T47D (cell line): Measurements from ENCODE around the gene MFSD8.
"Not testable (repeated sequence)": the region's sequence is repeated elsewhere in the genome, so short reads cannot be mapped to it uniquely, and the experiment has no call there.

Experiments used
- DNase-seq, 2 experiments: peaks; one replicate each; pipeline versions ENCODE4 v3.0.0 to v3.0.0-alpha.2; 2011 to 2012; ENCODE audit warnings: low read depth in 1 of 2, low spot score in 1 of 2
- JUND ChIP-seq: IDR thresholded peaks from 2 replicates; pipeline ENCODE4 v1.6.1; 2012; ENCODE audit warnings: low read depth
- in situ Hi-C: cut with HindIII; loops from 2 replicates; pipeline ENCODE4 v1.10.0; 2016; ENCODE audit warnings: low sequenced_read_pairs, low pct_unique_long_range_greater_than_20kb

MFSD8 gene

DNA sequence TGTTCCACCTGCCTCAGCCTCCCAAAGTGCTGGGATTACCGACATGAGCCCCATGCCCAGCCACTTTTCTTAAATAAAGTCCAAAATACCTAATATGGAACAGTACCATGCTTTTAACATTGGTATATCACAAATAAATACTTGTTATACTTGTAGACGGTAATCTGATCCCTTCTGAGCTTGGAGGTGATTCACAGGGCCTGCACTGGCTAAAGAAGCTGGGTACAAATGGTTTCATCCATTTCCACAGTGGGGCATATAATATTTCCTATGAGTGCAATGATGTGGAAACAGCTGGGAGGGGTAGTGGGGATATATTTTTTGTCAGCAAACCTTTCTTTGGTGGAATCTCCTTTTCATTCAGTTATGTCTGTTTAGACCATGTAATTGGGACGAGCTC, 48.5 kb downstream of the MFSD8 start:
- TF ChIP-seq JUND, result no peak
- no peak for DNase-seq
- in situ Hi-C loops, result no loop called here

- no peak for DNase-seq
- TF ChIP-seq JUND, result no peak
- in situ Hi-C loops, result no loop called here
These were observed 59.9 kb downstream of the MFSD8 start for GRCh38 chr4:127905029-127905428.

DNA sequence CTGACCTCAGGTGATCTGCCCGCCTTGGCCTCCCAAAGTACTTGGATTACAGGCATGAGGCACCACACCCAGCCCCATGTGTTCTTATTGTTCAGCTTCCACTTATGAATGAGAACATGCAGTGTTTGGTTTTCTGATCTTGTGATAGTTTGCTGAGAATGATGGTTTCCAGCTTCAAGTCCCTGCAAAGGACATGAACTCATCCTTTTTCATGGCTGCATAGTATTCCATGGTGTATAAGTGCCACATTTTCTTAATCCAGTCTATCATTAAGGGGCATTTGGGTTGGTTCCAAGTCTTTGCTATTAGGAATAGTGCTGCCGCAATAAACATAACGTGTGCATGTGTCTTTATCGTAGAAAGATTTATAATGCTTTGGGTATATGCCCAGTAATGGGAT, 65.3 kb downstream of the MFSD8 start:
- in situ Hi-C loops, DNase-seq: not testable (repeated sequence)

DNA sequence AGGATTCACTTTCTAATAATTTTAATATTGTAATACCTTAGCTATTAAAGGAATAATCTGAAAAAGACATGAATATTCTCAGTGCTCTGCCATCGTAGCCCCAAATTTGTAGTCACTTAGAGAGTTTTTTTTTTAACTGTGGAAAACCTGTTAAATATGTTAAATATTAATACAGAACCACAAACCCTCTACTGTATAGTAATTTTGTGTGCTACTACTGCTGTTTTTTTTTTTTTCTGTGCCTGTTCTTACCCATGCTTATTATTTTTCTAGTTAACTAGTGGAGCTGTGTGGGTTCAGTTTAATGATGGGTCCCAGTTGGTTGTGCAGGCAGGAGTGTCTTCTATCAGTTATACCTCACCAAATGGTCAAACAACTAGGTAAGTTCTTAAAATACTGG, 68.4 kb downstream of the MFSD8 start:
- in situ Hi-C loops, result no loop called here
- TF ChIP-seq JUND, result no peak
- DNase-seq, result no peak

- TF ChIP-seq JUND, result no peak
- no peak for DNase-seq
- in situ Hi-C loops, result no loop called here
These were observed 68.9 kb downstream of the MFSD8 start for GRCh38 chr4:127896069-127896468.

DNA sequence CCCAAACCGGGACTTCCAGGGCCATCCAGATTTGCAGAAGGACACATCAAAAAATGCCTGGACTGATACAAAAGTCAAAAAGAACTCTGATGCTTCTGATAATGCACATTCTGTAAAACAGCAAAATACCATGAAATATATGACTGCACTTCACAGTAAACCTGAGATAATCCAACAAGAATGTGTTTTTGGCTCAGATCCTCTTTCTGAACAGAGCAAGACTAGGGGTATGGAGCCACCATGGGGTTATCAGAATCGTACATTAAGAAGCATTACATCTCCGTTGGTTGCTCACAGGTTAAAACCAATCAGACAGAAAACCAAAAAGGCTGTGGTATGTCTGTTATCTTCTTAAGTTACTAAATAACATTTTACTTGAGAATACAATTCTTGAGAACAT, 75.1 kb downstream of the MFSD8 start:
- in situ Hi-C loops, result no loop called here
- no peak for DNase-seq
- TF ChIP-seq JUND, result no peak

DNA sequence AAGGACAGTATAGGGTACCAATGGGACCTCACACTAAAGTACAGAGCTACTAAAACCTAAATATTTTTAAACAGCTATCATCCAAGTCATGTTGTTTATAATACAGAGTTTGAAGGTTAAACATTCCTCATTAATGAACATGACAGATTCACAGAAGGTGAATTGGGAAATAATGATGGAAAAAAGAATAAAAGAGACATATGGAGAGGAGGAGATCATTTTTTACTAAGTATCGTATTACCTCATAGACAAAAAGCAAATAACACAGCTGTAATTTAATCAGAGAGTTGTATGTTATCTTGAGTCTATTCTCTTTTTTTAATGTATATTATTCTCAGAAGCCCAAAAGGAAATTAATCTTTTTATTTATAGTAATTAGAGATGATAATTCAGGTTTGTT, 76.4 kb downstream of the MFSD8 start:
- no peak for TF ChIP-seq JUND
- in situ Hi-C loops, result no loop called here

GRCh38 chr4:127881563-127881864, 83.5 kb downstream of the MFSD8 start:
- TF ChIP-seq JUND, result no peak
- in situ Hi-C loops, result no loop called here
- DNase-seq, result no peak

More for the DNA sequence above, 76.4 kb downstream of the MFSD8 start:
- DNase-seq, result no peak

DNA sequence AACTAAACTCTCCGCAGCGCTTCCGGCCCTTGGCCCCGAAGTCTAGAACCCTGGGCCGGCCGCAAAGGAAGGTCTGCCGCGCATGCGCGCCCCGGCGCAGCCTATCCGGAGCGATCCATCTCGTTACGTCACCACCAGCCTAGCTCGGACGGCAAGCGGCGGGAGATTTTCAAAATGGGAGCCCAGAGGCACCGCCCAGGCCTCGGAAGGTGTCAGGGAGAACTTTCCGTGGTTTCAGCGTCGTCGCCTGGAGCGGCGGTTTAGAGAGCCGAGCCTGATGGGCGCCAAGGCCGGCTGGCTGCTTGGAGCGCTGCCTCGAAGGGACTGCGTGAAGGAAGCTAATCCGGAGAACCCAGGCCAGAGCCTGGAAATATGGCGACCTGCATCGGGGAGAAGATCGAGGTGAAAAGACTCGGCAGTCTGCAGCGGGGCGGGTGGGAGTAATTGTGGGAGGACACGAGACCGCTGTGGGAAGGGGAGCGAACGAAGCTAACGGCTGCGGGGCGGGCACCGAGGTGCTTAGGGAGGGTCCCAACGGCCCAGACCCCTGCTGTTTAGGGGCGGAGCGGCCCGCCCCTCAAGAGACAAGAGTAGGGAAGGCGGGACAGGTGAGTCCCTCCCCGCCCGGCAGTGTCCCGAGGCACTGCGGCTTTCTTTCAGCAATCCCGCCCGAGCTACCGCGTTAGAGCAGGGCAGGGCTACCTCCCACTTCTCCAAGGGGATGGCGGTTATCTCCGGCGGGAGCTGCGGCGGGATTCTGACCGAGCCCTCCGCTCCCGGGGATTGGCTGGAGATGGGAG, 84.0 kb downstream of the MFSD8 start, which contains the start of gene PLK4:
TSS of gene PLK4 (plus strand) at position 131 of the 800 bp plus-strand sequence. CDS start at position 373, 242 bp downstream.
- DNase-seq, result peak; percentile 67 to 95
- in situ Hi-C loops, result no loop called here
- no peak for TF ChIP-seq JUND

DNA sequence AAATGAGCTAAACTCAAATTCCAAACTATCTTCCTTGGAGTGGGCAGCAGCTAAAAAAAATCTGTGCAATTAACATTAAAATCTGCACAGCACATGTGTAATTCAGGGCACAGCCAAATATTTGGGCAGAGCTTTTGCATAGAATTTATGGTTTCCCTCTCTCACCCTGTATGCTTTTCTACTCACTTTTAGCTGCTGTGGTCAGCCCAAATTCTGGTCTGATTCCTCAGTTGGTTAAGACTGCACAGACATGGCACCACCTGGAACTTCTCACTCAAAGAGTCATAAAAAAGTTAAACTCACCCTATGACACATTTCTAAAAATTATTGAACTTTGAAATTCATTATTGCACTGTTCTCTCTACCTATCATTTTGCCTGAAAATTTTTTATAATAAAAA, 89.2 kb downstream of the MFSD8 start:
- in situ Hi-C loops, result no loop called here
- no peak for DNase-seq
- TF ChIP-seq JUND, result no peak

- peak in 1 of 2 experiments; percentile 40 for DNase-seq
These were observed 94.3 kb downstream of the MFSD8 start for GRCh38 chr4:127870688-127871087.

DNA sequence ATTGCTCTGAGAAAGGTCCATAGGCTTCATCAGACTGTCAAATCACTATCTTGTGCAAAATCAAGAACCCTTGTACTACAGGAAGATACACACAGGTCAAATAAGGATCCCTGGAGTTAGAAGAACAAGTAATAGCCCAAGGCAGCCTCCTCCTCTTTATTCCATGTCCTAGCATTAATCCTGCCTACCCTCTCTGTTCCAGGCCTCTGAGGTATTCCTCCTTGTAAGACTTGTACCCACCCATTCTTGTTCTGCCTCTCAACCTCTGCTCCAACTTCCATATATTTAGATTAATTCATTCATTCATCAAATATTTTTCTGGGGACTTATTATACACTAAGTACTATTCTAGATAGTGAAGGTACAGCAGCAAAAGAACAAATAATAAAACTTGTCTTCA, 94.7 kb downstream of the MFSD8 start:
- in situ Hi-C loops, result no loop called here
- no peak for TF ChIP-seq JUND
- no peak for DNase-seq

More at GRCh38 chr4:127870688-127871087, 94.3 kb downstream of the MFSD8 start:
- in situ Hi-C loops, result no loop called here
- no peak for TF ChIP-seq JUND

- in situ Hi-C loops, result no loop called here
- no peak for TF ChIP-seq JUND
- no peak for DNase-seq
These were observed 96.8 kb downstream of the MFSD8 start for GRCh38 chr4:127868196-127868595.
